Astrocyte (in vitro differentiated cells and primary cell): Measurements from ENCODE around the gene TRIO. TPM values are rescaled to one million over a fixed set of nuclear protein-coding genes. Genes with fewer than 3 reads are reported as not detected.

Experiments
- DNase-seq: peaks from one replicate; pipeline ENCODE4 v3.0.0-alpha.2; 2010; ENCODE audit warnings: low read depth
- FAIRE-seq: peaks from 2 replicates; lab custom pipeline; 2011; peaks lifted over from hg19 to GRCh38; lab: Jason Lieb, UNC
- H2AFZ ChIP-seq: 2 replicates; pipeline ENCODE4 v1.6.0; 2012; ENCODE audit warnings: low read depth, low read length, inconsistent platforms
- H3K27ac ChIP-seq: 2 replicates; pipeline ENCODE4 v1.5.1; 2011; ENCODE audit warnings: low read depth, low read length, inconsistent platforms
- H3K27me3 ChIP-seq: 2 replicates; pipeline ENCODE4 v1.6.0; 2011; ENCODE audit warnings: low read length, inconsistent platforms; ENCODE audit not compliant: insufficient read depth
- H3K36me3 ChIP-seq: 2 replicates; pipeline ENCODE4 v1.5.1; 2011; ENCODE audit warnings: low read length, inconsistent platforms; ENCODE audit not compliant: insufficient read depth
- H3K4me1 ChIP-seq: 2 replicates; pipeline ENCODE4 v1.5.1; 2011; ENCODE audit warnings: low read length, inconsistent platforms; ENCODE audit not compliant: insufficient read depth
- H3K4me2 ChIP-seq: 2 replicates; pipeline ENCODE4 v1.6.0; 2012; ENCODE audit warnings: low read length, inconsistent platforms
- H3K4me3 ChIP-seq: 2 replicates; pipeline ENCODE4 v1.5.1; 2011; ENCODE audit warnings: low read depth, mild to moderate bottlenecking, low read length, inconsistent platforms; ENCODE audit not compliant: insufficient read depth
- H3K79me2 ChIP-seq: 2 replicates; pipeline ENCODE4 v1.6.0; 2012; ENCODE audit warnings: mild to moderate bottlenecking, low read length, inconsistent platforms; ENCODE audit not compliant: insufficient read depth
- H3K9ac ChIP-seq: 2 replicates; pipeline ENCODE4 v1.6.0; 2012; ENCODE audit warnings: mild to moderate bottlenecking, low read length, inconsistent platforms
- H3K9me3 ChIP-seq: 2 replicates; pipeline ENCODE4 v1.5.1; 2012; ENCODE audit warnings: low read depth, mild to moderate bottlenecking, low read length, inconsistent platforms; ENCODE audit not compliant: insufficient read depth
- H4K20me1 ChIP-seq: 2 replicates; pipeline ENCODE4 v1.6.0; 2012; ENCODE audit warnings: low read length, inconsistent platforms; ENCODE audit not compliant: insufficient read depth
- H3K27ac Mint-ChIP-seq: one replicate; pipeline ENCODE4 v1.8.0; 2021; ENCODE audit warnings: mild to moderate bottlenecking, mixed read lengths; ENCODE audit not compliant: unreplicated experiment
- H3K27me3 Mint-ChIP-seq: one replicate; pipeline ENCODE4 v1.8.0; 2021; ENCODE audit warnings: low read depth, mixed read lengths; ENCODE audit not compliant: unreplicated experiment
- H3K36me3 Mint-ChIP-seq: one replicate; pipeline ENCODE4 v1.8.0; 2021; ENCODE audit warnings: low read depth, mixed read lengths; ENCODE audit not compliant: unreplicated experiment
- H3K4me1 Mint-ChIP-seq: one replicate; pipeline ENCODE4 v1.8.0; 2021; ENCODE audit warnings: low read depth, mixed read lengths; ENCODE audit not compliant: unreplicated experiment
- H3K4me3 Mint-ChIP-seq: one replicate; pipeline ENCODE4 v1.8.0; 2021; ENCODE audit warnings: mild to moderate bottlenecking, moderate library complexity, mixed read lengths; ENCODE audit not compliant: unreplicated experiment
- H3K9me3 Mint-ChIP-seq: one replicate; pipeline ENCODE4 v1.8.0; 2021; ENCODE audit warnings: mild to moderate bottlenecking, mixed read lengths; ENCODE audit not compliant: unreplicated experiment
- EZH2 ChIP-seq: IDR thresholded peaks from 2 replicates; pipeline ENCODE4 v1.6.1; 2012; ENCODE audit warnings: mild to moderate bottlenecking, low read length, inconsistent platforms; ENCODE audit not compliant: insufficient read depth
- total RNA-seq: library from RNA; stranded (reverse); gene quantifications from 2 replicates; pipeline ENCODE4 v1.2.1, GENCODE V29; 2021
- TF ChIP-seq, protein P1 (sequence below): IDR thresholded peaks from 2 replicates; pipeline ENCODE4 v1.5.1; 2011; ENCODE audit warnings: low read depth, mild to moderate bottlenecking, inconsistent platforms, low read length, moderate library complexity; ENCODE audit not compliant: insufficient read depth

The TRIO gene
- total RNA-seq, 1 donor from 2014 or later, result 347 TPM

DNA sequence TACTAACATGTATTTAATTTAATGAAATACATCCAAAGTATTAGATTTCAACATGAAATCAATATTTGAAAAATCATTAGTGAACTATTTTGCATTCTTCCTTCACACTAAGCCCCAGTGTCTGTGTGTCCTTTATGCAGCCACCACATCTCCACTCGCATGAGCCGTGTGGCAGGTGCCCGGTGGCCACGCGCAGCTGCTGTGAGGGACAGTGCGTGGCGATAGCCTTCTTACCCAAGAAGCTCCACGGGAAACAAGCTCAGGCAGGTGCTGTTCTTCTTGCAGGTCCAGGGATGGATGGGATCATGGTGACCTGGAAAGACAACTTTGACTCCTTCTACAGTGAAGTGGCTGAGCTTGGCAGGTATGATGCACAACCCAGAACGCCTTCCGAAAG, 359.1 kb downstream of the TRIO start:
- H3K27me3 Mint-ChIP-seq, result no peaks in the 10 kb centered on the region
- H3K27me3 ChIP-seq, result no peaks in the 10 kb centered on the region
- no peak overlapping the region for H3K4me2 ChIP-seq
- no peak overlapping the region for H3K4me3 ChIP-seq
- no peak overlapping the region for H3K27ac ChIP-seq
- H3K9me3 Mint-ChIP-seq, result no peaks in the 10 kb centered on the region
- H3K36me3 ChIP-seq, result peaks cover 82% of the 10 kb centered on the region
- no peaks in the 10 kb centered on the region for H3K4me1 ChIP-seq
- peaks cover 58% of the 10 kb centered on the region for H3K79me2 ChIP-seq
- no peaks in the 10 kb centered on the region for H3K9me3 ChIP-seq
- DNase-seq, result no peak
- no peak overlapping the region for H3K9ac ChIP-seq
- H3K4me3 Mint-ChIP-seq, result no peak overlapping the region
- H3K27ac Mint-ChIP-seq, result peak overlapping the region; percentile 26
- H3K36me3 Mint-ChIP-seq, result peaks cover 31% of the 10 kb centered on the region
- FAIRE-seq, result no peak
- no peak overlapping the region for H2AFZ ChIP-seq
- H3K4me1 Mint-ChIP-seq, result peaks cover 2% of the 10 kb centered on the region
- no peak for TF ChIP-seq EZH2
- peaks cover 89% of the 10 kb centered on the region for H4K20me1 ChIP-seq

DNA sequence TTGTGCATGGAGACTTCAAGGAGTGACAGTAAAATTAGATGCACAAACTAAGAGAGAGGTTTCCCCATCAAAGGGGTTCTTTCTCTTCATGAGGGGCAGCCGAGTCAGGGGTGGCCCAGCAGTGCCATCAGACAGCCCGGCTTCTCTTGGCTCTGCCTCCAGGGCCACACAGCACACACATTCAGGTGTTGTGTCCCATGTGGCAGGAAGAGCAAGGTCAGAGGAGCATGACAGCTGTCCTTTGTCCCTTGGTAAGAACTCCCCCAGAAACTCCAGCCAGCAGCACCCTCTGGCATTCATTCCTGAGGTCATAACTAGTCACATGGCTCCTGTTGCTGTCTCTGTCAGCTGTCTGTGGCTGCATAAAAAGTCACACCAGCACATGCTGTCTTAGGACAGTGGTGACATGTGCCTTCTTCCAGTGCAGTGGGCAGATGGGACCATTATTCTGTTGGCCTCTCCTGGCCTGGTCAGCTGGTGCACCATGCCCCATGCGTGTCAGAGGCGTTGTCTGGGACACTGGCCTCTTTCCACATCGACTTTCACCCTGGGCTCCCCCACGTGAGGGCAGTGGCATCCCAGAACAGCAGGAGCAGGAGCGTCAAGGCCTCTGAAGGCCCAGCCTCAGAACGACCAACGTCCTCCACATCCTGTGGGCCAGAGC, 360.0 kb downstream of the TRIO start:
- Histone ChIP-seq H3K9me3 (no peaks in the 10 kb centered on the region), H3K27ac (no peak overlapping the region), H3K9ac (no peak overlapping the region), H3K4me2 (no peak overlapping the region), H3K4me1 (no peaks in the 10 kb centered on the region), H3K27me3 (no peaks in the 10 kb centered on the region), H3K79me2 (peaks cover 49% of the 10 kb centered on the region), H4K20me1 (peaks cover 89% of the 10 kb centered on the region), H3K4me3 (no peak overlapping the region), H3K36me3 (peaks cover 81% of the 10 kb centered on the region), H2AFZ (no peak overlapping the region)
- Mint-ChIP-seq H3K4me3 (no peak overlapping the region), H3K36me3 (peaks cover 30% of the 10 kb centered on the region), H3K27me3 (no peaks in the 10 kb centered on the region), H3K9me3 (no peaks in the 10 kb centered on the region), H3K27ac (peak overlapping the region; percentile 53), H3K4me1 (peaks cover 2% of the 10 kb centered on the region)
- FAIRE-seq, result no peak
- DNase-seq, result no peak
- TF ChIP-seq EZH2, result no peak
- TF ChIP-seq, protein P1, sequence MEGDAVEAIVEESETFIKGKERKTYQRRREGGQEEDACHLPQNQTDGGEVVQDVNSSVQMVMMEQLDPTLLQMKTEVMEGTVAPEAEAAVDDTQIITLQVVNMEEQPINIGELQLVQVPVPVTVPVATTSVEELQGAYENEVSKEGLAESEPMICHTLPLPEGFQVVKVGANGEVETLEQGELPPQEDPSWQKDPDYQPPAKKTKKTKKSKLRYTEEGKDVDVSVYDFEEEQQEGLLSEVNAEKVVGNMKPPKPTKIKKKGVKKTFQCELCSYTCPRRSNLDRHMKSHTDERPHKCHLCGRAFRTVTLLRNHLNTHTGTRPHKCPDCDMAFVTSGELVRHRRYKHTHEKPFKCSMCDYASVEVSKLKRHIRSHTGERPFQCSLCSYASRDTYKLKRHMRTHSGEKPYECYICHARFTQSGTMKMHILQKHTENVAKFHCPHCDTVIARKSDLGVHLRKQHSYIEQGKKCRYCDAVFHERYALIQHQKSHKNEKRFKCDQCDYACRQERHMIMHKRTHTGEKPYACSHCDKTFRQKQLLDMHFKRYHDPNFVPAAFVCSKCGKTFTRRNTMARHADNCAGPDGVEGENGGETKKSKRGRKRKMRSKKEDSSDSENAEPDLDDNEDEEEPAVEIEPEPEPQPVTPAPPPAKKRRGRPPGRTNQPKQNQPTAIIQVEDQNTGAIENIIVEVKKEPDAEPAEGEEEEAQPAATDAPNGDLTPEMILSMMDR, result no peak

DNA sequence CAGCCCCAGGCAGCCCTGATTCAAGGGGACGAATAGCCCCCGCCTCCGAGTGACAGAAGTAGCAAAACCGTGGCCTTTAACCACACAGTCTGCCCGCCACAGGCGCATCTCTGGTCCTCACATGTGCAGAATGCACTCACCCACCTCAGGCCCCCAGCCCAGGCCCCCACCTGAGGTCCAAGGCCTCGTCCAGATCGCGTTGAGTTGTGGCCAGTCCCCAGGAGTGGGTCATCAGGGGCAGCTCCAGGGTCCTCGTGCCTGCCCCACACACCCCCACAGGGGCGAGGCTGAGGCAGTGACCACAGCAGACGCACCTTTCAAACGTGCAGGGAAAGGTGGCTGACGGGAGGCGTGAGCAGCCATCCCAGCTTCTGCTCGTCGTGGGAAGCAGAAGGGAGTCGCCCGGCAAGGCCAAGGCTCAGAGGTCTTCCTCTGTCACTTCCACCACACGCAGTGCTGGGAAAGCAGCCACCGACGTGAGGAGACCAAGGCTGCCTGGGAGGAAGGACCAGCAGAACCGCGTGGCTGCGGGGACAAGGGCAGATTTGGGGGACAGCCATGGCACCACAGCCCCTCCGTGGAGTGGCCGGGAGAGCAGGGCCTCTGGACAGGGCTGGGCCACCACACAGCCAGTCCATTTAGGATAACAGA, 360.7 kb downstream of the TRIO start:
- H3K4me1 ChIP-seq, result no peaks in the 10 kb centered on the region
- Mint-ChIP-seq H3K27ac (no peak overlapping the region), H3K9me3 (no peaks in the 10 kb centered on the region)

More for the DNA sequence above, 360.7 kb downstream of the TRIO start:
- Mint-ChIP-seq H3K36me3 (peaks cover 34% of the 10 kb centered on the region), H3K4me3 (no peak overlapping the region), H3K27me3 (no peaks in the 10 kb centered on the region), H3K4me1 (peaks cover 2% of the 10 kb centered on the region)
- no peak overlapping the region for H2AFZ ChIP-seq
- peaks cover 81% of the 10 kb centered on the region for H3K36me3 ChIP-seq
- TF ChIP-seq EZH2, result no peak
- TF ChIP-seq, protein P1, result no peak
- DNase-seq (no peak), FAIRE-seq (no peak)
- no peak overlapping the region for H3K4me3 ChIP-seq
- no peak overlapping the region for H3K9ac ChIP-seq
- H3K27ac ChIP-seq, result no peak overlapping the region
- H3K27me3 ChIP-seq, result no peaks in the 10 kb centered on the region
- H3K9me3 ChIP-seq, result no peaks in the 10 kb centered on the region
- no peak overlapping the region for H3K4me2 ChIP-seq
- H3K79me2 ChIP-seq, result peaks cover 43% of the 10 kb centered on the region
- peaks cover 89% of the 10 kb centered on the region for H4K20me1 ChIP-seq
